GM18520 (cell line): Measurements from ENCODE around the gene ZNF575.

Experiments used
- ATAC-seq: cut with Tn5 transposase; IDR thresholded peaks from one replicate; pipeline ENCODE4 v1.9.1; 2021; ENCODE audit not compliant: unreplicated experiment

Gene ZNF575, protein sequence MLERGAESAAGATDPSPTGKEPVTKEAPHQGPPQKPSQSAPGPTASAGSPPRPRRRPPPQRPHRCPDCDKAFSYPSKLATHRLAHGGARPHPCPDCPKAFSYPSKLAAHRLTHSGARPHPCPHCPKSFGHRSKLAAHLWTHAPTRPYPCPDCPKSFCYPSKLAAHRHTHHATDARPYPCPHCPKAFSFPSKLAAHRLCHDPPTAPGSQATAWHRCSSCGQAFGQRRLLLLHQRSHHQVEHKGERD

DNA sequence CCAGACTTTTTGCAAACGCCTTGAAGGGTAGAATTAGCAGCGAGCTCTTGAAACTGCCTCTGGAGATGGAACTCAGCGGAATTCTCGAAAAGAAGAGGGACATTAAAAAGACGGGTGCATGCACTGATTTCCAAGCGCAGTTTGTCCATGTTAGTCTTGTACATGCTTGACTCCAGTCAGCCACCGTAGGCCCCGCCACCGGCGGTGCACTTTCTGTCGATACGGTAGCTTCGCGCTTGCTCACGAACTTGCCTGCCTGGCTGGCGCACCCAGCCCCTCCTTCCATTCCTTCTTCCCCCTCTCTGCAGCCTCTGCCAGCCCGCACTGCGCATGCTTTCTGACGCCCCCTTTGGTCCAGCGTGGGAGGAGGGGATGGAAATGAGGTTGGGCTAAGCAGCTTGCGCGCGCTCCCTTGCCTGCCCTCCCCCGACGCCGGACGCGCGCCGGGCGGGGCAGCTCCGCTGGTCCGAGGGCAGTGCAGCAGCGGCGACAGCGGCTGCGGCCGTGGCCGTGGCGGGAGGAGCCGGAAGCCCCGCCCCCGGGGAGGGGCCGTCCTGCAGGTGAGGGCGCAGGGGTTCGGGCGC, at the start of gene ZNF575:
TSS of gene ZNF575 (plus strand) at position 227 of the 584 bp plus-strand sequence. CDS start 1,235 bp downstream, outside the sequence.
- peak; percentile 64 for ATAC-seq

DNA sequence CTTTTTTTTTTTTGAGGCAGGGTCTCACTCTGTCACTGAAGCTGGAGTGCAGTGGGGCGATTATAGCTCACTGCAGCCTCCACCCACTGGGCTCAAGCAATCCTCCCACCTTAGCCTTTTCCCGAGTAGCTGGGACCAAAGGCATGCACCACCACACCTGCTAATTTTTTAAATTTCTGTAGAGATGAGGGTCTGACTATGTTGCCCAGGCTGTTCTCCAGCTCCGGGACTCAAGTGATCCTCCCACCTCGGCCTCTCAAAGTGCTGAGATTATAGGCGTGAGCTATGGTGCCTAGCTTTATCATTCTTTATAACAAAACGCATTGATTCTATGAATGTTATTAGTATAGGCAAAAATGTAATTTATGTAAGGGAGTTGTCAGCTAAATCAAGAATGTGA, 49.7 kb upstream of the ZNF575 start:
- no peak for ATAC-seq

DNA sequence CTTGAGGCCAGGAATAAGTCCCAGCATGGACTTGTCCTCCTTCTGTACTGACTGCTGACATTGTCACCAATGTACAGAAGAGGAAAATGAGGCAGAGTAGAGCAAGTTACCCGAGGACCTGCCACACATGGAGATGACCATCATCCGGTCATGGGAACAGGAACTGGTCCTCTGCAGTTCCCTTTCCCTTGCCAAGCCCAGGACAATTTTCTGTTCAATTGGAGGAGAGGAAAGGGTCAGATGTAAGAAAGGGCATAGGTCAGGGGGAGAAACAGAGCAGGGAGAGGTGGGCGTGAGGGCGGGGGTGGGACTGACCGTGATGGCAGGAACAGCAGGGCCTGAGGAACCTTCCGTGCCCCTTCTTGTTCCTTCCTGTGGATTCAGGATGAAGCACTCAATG, 47.0 kb upstream of the ZNF575 start:
- no peak for ATAC-seq

DNA sequence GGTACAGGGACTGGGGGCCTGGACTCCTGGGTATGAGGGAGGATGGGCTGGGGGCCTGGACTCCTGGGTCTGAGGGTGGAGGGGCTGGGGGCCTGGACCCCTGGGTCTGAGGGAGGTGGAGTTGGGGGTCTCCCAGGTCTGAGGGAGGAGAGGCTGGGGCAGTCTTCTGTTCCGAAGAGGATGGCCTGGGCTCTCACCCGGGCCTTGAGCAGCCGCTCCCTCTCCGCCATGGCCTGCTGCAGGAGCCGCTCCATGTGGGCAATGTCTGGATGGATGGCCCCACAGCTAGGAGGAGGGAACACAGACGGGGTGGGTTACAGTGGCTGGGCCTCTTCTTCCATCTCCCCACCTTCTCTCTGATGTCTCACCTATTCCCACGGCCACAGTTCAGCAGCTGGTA, 46.6 kb upstream of the ZNF575 start:
- no peak for ATAC-seq

DNA sequence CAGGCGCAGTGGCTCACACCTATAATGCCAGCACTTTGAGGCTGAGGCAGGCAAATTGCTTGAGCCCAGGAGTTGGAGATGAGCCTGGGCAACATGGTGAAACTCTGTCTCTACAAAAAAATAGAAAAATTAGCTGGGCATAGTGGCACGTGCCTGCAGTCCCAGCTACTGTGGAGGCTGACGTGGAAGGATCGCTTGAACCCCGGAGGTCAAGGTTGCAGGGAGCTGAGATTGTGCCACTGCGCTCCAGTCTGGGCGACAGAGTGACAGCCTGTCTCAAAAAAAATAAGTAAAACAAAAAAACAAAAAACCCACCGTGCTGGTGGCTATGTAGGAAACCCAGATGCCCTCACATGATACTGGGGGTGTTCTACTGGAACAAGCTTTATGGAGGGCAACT, 44.8 kb upstream of the ZNF575 start:
- ATAC-seq: no peak

DNA sequence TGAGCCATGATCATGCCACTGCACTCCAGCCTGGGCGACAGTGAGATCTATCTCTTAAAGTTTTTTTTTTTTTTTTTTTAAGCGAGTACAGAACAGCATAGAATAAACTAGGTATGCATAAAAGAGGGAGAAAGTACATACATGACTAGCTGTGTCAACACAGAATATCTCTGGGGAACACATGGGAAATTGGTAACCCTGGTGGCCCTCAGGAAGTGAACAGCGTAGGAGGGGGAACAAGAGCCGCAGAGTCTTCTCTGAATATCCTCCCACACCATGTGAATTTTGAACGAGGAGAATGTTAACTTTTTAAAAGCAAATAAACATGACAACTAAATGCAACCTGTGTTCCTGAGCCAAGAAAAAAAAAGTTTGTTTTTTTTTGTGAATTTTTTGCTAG, 43.7 kb upstream of the ZNF575 start:
- ATAC-seq: no peak

DNA sequence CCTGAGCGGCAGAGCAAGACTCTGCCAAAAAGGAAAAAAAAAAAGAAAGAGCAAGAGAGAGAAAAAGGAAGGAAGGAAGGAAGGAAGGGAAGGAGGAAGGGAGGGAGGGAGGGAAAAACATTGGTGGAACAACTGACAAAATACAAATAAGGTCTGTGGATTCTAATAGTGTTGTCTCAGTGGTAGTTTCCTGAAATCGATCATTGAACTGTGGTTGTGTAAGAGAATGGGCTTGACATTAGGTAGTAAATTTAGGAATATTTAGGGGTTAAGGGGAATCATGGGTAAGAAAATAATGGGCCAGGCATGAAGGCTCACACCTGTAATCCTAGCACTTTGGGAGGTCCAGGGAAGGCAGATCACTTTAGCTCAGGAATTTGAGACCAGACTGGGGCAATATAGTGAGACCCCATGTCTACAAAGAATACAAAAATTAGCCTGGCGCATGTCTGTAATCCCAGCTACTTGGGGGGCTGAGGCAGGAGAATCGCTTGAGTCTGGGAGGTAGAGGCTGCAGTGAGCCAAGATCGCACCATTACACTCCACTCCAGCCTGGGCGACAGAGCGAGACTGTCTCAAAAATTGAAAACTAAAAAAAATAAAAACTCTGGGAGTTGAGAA, 42.9 kb upstream of the ZNF575 start:
- ATAC-seq: no peak

DNA sequence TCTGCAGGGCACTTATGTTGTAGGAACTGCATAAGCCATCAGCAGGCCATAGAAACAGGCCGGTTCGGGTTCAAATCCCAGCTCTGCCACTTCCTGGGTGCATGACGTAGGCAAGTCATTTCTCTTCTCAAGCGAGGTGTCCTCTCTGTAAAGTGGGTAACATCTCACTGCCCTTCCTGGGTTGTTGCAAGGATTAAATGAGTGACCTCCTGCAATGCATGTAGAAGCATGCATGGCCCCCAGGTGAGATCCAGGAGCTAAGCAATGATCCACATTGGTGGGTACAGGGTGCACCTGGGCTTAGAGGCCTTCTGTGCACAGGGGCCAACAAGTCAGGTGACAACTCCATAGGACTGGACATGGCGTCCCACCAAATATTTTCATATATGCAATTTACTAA, 42.2 kb upstream of the ZNF575 start:
- ATAC-seq: no peak

DNA sequence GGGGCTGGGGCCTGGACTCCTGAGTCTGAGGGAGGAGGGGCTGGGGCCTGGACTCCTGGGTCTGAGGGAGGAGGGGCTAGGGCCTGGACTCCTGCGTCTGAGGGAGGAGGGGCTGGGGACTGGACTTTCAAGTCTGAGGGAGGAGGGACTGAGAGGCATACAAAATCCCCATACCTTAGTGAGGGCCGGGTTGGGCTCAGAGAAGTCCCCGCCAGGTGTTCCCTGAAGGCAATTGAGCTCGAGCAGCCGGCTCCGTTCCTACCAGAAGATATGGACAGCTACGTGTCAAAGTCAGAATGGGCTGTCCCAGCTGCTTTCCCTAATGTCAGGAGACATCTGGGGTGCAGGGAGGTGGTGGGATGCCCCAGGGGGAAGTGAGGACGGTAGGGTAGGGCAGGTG, 37.9 kb upstream of the ZNF575 start:
- no peak for ATAC-seq

DNA sequence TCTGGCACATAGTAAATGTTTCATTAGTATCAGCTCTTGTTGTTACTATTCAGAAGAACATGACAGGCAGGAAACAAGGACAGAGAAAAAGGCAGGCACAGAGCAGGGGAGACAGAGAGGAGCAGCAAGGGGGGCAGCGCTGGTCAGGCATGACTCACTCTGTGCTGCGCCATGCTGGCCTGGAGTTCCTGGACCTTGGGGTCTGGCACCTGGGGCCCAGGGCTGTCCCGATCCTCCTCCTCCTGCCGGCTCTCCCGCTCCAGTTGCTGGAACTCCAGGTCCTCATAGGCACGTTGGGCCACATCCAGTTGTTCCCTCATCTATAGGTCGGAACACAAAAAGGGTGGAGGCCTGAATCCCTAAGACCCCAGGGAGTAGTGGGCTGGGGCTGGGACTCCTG, 36.0 kb upstream of the ZNF575 start:
- ATAC-seq: no peak

DNA sequence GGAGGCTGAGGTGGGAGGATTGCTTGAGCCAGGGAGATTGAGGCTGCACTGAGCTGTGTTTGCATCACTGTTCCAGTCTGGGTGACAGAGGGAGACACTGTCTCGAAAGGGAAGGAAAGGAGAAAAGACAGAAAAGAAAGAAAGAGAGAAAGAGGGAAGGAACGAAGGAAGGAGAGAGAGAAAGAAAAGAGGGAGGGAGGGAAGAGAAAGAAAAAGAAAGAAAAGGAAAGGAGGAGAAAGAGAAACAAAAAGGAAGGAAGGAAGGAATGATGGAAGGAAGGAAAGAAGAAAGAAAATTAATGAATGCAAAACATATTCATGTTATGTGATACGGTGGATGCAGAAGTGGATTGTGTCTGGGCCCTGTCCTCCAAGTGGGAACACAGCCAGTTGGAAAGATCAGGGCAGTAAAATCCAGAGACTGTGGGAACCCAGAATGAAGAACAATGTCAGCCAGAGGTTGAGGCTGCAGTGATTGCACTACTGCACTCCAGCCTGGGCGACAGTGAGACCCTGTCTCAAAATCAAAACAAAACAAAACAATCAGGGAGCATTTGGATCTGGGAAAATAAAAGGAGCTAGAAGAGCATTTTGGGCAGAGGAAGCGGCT, 34.6 kb upstream of the ZNF575 start:
- ATAC-seq: no peak

DNA sequence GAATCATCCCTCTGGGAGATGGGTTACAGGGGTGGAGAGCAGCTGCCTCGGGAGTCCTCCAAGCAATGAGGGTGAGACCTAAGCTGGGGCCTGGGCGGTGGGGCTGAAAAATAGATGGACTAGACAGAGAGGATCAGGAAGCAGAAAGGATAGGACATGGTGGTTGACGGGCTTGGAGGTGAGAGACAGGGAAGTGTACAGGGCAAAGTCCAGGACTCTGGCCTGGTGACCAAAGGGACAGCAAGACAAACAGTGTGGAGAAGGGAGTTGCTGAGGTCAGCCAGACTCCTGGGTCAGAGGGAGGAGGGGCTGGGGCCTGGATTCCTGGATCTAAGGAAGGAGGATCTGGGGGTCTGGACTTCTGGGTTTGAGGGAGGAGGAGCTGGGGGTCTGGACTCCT, 33.9 kb upstream of the ZNF575 start:
- ATAC-seq: no peak

DNA sequence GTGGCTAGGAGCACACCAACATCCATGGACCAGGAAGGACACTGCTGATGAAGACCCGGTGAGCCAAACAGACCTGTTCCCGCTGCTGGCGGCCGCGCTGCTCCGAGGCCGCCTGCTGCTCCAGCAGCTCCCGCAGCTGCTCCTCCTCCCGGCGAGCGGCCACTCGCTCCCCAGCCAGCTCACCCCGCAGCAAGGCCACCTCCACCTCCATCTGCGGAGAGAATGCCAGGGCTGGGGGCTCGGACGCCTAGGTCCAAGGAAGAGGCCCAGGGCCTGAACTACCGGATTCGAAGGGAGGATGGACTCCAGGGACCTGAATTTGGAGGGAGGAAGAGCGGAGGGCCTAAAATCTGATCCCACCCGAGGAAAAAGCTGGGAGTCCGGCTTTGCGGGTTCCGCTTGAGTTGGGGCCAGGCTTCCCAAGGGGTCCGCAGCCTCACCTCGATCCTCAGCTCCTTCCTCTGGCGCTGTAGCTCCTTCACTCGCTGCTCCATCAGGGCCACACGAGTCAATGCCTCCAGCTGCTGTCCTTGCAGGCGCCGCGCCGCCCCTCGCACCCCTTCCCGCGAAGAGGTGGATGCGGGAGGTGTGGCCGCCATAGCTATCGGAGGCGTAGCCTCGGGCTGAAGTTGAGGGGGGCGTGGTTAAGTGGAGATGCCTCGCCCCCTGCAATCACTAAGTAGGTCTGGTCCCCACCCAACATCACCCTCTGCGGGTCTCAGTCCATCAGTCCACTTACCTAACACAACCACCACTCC, 31.1 kb upstream of the ZNF575 start:
- ATAC-seq: no peak

DNA sequence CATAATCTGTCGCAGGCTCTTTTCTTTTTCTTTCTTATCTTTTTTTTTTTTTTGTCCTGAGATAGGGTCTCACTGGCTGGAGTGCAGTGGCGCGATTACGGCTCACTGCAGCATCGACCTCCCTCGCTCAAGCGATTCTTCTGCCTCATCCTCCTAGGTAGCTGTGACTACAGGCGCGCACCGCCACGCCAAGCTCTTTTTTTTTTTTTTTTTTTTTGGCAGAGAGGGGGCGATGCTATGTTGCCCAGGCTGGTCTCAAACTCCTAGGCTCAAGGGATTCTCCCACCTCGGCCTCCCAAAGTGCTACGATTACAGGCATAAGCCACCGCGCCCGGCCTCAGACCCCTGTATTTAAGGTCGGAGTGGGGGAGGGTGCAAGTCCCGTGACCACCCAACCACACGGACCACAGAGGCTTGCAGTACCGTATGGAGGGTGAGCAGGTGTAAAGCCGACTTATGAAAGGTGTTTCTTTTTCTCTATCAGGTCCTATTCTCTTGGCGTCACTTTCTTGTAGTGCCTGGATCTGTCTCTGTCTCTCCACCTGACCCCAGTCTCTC, 30.5 kb upstream of the ZNF575 start:
- ATAC-seq: no peak

DNA sequence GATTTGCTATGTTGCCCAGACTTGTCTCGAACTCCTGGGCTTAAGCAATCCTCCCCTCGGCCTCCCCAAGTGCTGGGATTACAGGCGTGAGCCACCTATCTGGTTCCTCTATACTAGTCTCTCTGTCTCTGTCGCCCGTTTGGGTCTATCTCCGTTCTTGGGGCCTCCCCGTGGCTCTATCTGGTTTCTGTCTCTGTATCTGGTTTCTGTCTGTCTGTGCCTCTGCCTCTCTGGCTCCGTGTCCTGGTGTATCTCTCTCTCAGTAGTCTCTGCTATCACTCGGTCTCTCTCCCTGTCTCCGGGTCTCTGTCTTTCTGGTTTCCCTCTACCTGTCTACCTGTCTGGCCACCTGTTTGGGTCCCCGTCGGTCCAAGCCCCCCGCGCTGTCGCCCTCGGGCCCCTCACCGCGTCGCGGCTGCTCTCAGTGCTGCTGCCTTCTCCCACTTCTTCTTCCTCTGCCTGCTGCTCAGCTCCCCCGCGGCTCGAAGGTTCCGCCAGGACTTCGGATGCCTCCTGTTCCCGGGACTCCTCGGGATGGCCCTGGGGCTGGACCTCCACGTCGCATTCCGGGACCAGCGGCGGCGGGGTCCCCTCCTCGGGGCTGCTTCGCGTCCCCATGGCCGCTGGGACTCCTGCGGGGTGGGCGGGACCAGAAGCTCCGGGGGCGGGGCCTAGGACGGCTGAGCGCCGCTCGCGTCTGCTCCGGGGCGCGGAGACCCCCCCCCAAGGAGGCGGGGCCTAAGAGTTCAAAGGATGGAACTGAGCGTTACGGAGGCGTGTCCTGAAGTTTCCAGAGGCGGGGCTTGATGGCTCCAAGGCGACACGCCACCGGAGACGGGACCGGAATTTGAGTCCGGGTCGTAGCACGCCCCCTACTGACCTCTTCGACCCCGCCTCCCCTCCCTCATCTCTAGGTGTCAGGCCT, 29.2 kb upstream of the ZNF575 start:
- ATAC-seq: peak; percentile 87

DNA sequence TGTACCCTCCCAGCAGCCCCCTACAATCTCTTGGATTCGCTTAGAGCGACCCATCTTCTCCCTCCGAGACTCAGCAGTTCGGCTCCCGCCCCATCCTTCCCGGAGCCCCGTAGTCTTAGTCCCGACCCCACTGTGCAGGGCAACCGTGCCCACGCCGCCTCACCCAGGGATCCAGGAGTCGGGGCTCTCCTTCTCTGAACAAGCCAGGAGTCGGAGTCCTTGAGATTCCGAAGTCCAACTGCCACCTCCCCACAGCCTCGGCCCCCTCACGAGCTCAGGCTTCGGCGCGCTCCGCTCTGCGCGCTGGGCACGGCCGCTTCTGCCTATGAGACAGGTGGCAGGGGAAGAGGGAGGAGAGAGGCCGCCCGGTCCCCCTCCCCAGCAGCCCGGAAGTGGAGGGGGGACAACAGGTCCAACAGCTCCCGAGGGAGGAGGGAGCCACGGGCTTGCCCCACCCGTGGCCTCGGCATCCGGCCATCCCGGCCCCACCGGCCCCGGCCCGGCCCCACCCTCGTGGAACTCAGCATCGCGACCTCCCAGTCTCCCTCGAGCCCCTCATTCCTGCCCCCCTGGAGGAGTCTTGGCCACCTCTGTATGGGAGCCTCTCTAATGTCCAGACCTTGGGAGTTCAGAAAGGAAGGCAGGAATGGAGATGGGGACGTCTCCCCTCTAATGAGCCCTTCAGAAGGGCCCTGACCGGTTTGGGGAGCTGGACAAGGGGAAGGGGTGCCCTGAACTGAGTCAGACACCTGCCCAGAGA, 28.4 kb upstream of the ZNF575 start, which contains the start of gene PHLDB3:
TSS of gene PHLDB3 (minus strand) at position 321 of the 760 bp plus-strand sequence. CDS start 628 bp downstream, outside the sequence.
- ATAC-seq: no peak

DNA sequence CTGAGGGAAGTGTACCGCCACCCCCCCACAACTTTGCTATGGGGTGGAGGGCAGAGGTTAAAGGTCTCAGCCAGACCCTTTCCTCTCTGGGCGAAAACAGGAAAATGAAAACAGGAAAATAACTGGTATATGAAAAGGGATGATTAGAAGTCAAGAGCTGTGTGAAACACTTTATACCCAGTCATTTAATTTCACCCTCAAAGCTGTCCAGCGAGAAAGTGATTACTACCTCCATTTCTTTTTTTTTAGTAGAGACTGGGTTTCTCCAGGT, 27.9 kb upstream of the ZNF575 start:
- ATAC-seq: no peak

DNA sequence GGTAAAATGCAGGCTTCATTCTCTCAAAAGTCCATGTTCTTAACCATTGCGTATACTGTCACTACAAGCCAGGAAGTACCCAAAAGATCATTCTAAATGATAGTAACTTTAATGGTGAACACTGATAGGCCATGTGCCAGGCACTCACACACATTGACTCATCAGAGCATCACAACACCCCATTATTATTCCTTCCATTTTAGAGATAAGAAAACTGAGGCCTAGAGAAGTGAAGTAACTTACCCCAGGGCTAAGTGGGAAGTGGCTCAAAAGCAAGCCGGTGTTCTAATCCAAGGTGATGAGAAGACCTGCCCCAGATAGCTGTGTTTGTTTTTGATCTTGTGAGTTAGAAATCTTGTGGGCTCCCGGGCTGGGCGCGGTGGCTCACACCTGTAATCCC, 27.0 kb upstream of the ZNF575 start:
- no peak for ATAC-seq

DNA sequence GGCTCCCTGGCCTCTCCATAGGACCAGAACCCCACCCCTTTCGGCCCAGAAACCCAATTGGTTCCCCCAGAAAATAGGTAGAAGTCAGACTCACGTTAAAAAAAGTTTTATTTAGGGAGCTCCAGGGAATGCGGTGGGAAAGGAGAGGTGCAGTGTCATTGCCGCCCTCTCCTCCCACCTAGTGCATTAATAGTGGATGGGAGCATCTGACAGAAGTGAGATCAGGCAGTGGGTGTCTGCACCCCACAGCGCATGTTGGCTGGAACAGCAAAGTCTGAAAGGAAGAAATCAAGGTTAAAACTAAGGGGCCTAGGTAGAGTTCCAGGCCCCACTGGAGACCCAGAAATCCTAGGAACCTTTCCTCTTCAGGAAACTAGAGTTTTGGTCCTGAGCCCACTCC, 26.4 kb upstream of the ZNF575 start:
- no peak for ATAC-seq

DNA sequence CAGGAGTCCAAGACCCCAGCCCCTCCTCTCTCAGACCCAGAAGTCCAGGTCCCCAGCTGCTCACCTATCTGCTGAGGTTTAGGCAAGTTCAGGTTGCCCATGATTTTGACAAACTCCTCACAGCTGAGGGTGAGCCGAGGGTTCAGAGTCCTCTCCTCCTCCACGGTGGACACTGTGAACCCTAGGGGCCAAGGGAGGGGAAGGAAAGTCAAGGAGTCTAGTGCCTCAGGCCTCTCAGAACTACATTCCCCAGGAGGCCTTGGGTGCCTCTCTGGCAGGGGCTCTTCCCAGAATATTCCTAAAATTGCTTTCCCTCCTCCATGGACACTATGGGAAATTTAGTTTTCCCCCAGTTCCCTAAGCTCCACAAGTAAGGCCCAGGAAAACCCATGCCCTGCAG, 25.1 kb upstream of the ZNF575 start:
- no peak for ATAC-seq
